ENCODE results near the gene ATP8B1.

The ATP8B1 gene

DNA sequence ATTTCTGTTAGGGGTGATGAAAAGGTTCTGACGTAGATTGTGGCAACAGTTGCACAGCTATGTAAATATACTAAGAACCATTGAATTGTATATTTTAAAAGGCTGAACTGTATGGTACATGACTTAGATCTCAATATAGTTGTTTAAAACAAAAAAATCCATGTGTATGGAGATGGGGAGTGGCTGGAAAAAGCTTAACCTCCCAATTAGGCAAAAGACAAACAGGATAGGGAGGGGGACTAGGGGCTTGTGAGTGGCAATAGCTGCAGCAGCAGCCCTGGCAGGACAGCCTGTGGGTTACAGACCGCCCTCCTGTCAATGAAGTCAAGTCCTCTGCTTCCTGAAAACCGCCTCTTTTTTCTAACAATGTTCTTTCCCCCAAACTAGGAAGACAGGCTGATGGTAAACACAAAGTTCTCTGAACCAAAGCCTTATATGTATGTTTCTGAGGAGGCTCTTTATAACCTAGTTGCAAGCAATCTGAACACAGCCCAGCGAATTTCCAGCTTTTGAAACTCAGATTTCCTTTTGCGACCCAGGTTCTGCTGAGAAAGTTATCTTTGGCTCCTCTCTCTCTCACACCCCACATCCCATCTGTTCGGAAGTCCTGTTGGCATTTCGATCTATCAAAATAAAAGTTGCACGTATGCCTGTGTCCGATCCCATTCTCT is 10.3 kb downstream of the ATP8B1 start:
- DNase-seq (ENCODE audit: low read depth): no peak

DNA sequence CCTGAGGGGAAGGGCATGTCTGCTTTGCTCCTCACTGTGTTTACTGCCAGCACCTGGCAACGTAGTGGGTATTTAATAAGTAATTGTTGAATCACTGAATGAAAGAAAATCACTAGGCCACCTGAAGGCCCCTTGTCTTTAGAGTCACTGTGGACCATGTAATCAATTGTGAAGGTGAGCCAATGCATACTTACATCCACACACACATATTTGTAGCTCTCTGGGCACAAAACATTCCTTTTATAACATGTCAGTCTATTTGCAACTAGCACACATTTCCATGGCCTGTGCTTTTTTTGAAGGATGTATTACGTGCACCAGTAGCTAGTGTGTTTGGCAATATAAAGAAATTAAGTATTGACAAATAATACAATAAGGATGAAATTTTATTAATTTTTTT is 11.2 kb downstream of the ATP8B1 start:
- no peak for DNase-seq (ENCODE audit: low read depth)

DNA sequence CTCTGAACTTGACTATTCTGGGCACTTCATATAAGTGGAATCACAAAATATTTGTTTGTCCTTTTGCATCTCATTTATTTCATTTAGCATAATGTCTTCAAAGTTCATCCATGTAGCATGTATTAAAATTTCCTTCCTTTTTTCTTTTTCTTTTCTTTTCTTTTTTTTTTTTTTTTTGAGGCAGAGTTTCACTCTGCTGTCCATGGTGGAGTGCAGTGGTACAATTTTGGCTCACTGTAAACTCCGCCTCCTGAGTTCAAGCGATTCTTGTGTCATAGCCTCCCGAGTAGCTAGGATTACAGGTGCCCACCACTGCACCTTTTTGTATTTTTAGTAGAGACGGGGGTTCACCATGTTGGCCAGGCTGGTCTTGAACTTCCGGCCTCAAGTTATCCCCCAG is 11.9 kb downstream of the ATP8B1 start:
- DNase-seq (ENCODE audit: low read depth): no peak

DNA sequence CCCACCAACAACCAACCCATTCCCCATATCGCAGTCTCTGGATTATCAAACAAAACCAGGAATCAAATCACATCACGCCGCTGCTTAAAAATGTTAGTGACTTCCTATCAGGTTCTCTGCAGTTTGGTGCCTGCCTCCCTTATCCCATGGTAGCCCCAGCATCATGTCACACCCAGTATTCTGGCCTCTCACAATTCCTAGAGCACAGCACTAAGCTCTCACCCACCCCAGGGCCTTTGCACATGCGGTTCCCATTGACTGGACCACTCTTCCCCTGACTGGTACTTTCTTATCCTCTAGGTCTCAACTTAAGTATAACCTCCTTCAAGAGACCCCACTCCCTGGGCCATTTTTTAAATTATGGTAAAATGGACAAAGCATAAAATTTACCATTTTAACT is 12.8 kb downstream of the ATP8B1 start:
- DNase-seq (ENCODE audit: low read depth): no peak

DNA sequence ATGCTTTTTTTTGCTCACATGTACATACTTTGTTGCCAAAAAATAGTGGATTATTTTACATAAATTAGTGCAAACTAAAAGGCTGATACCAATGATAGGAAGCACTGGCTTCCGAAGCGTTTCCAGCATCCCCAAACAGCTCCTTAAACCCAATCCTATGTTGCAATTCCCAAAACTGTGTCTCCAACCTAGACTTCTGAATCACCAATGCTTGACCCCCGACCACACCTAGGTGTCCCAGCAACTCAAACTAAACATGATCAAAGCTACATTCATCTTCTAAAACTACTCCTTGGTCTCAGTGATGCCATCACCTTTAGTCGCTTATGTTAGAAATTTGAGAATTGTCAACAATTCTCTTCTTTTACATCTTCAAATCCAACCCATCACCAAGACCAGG is 13.4 kb downstream of the ATP8B1 start:
- DNase-seq (ENCODE audit: low read depth): no peak

DNA sequence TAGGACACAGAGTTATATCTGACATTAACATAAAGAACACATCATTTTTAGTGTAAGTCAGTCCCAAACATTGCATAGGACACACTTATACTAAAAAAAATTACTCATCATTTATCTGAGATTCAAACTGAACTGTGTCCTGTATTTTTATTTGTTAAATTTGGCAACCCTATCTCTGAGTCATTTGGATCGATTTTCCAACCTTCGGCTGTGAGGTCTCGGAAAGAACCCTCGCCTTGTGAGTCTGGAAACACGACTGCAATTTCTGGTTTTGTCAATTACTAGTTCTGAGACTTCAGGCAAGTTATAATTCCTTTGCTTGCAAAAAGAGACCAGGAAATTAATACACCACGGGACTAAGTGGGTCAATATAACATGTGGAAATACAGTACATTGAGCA is 14.0 kb downstream of the ATP8B1 start:
- DNase-seq (ENCODE audit: low read depth): no peak

DNA sequence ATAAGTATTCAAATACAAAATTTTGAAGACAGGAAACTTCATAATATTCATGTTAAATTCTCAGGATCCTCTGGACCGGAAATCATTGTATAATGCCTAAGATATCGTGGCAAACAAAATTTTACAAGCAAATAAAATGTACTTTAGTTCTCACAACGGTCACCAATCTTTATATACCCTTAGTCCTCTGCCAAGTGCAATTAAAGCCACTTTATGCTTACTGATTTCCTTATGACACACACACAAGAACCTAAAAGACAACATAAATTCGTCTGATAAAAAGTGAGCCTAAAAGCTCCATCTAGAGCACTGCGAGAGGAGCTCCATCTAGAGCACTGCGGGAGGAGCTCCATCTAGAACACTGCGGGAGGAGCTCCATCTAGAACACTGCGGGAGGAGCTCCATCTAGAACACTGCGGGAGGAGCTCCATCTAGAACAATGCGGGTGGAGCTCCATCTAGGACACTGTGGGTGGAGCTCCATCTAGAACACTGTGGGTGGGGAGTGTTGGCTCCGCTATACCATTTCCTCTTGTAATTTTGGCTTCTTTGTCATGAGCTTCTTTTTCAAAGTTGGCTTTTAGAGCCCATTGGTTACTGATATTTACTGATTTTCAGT is 15.9 kb downstream of the ATP8B1 start:
- no peak for DNase-seq (ENCODE audit: low read depth)

DNA sequence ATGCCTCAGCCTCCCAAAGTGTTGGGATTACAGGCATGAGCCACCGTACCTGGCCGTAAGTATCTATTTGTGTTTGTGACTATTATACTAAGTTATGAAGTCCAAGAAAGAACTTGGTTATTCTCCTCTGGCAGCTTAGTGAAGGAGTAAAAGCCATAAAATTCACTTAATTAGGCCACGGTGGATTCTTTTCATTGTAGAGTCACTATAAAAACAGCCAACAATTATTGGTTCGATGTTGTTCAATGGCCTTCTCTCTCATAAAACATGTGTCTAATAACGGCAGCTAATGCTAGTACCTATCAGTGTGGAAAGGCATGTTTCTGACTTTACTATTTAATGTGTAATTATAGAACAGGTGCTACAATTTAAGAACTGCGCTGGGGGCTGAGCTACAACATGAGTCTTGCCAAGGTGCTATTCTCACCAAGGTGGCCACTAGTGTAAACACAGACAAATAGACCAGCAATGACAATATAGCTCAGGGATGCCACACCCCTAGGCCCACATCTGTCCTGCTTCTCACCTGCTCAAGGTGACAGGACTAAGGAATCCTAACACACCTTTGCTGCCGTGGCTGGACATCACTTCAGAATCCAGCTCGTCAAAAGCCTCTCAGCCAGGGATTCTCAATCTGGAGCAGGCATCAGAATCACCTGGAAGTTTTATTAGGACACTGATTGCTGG is 17.2 kb downstream of the ATP8B1 start:
- no peak for DNase-seq (ENCODE audit: low read depth)

DNA sequence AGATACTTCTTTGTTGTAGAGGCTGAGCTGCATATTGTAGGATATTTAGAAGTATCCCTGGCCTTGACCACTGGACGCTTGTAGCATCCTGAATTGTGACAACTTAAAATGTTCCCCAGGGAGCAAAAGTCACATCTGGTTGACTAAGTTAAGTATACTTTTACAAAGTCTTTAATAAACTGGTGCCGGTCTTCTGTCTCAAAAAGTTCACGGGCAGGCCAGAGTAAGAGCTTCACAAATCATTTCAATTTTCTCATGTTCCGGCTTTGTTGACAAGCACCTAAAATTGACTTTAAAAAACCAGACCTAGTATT is 18.4 kb downstream of the ATP8B1 start:
- no peak for DNase-seq (ENCODE audit: low read depth)

DNA sequence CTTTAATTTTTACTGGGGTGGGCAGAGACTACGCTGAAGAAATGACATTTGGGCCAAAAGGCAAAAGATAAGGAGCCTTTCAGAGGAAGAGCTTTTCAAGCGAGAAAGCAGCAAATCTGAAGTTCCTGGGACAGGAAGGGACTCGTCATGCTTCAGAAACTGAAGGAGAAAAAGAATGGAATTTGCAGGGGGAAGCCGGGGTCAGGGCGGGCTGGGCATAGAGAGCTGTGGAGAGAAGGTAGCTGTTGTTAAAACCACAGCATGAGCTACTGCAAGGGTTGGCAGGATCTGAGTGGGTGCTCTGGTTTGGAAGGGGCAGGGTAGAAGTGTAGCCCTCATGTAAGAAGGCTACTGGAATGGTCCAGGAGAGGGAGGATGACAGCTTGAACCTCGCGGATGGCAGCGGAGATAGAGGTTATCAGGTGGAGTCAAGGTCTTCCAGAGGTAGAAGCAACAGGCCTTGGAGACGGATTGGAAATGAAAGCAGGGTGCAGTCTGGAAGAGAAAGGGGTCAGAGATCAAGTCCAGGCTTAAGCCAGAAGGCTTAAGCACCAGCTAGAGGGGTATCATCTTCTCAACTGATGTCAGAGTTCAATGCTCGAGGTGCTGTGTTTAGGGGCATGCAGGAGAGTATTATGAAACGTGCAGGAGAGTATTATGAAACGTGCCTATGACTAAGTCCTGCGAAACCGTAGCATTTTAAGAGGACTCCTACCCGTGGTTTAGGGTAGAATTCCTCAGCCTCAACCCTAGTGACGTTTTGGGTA is 18.9 kb downstream of the ATP8B1 start:
- peak; percentile 89 for DNase-seq (ENCODE audit: low read depth)

DNA sequence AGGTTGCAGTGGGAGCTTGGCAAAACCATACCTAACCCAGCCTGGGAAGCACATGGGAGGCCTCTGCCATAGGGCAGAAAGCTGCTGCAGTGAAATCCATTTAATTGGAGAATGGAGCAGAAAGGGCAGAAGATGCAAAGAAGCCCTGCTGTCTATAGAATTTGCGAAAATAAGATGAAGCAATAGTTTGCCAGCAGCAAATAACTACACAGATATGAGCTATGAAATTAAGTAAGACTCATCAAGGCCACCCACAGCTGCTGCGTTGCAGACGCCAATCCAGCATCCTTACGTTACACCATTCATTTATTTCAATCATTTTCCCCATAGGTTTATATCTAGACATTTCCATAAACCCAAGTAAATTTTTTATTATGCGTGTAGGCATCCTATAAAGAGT is 21.1 kb downstream of the ATP8B1 start:
- no peak for DNase-seq (ENCODE audit: low read depth)

DNA sequence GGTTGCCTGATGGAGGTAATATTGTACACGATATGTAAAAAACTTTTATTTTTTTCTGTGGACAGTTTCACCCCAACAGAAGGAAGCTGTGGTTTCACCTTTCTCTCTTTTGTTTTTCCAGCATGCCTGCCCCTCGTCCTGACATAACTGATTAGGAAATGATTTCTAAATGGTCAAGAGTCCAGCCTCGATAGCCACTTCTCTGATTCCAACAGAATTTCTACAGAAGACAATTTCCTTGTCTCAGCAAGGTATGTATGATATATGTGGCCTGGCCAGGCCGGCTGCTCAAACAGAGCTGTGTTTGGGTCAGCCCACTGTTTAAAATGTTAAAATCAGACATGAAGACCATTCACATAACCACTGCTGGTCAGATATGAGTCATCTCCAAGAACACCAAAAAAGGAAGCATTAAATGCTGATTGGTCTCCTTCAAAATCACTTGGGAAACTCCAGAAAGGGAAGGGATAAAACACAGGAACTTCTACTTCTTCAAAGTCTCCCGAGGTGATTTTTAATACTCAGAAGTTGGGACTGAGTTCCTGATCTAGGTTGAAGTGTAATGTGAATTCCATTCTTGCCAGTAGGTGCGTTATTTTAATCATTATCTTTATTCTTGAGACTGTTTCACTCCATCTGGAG is 22.3 kb downstream of the ATP8B1 start:
- peak; percentile 82 for DNase-seq (ENCODE audit: low read depth)

DNA sequence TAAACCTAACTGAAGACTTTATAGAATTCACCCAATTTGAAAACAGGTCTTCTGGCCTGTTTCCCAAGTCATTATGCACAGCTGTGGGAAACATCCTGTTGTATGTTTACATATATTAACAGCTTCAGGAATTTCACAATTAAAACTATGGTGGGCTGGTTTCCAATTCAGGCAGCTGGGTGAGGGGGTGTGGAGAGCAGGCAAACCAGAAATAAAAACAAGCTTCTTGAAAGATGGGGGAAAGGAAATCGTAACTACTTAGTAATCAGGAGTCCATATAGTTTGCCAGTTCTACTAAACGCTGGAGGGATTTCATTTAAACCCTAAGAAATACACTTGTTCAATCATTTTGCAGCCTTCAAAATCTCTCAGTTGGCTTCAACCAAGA is 22.8 kb downstream of the ATP8B1 start:
- DNase-seq (ENCODE audit: low read depth): peak; percentile 51

DNA sequence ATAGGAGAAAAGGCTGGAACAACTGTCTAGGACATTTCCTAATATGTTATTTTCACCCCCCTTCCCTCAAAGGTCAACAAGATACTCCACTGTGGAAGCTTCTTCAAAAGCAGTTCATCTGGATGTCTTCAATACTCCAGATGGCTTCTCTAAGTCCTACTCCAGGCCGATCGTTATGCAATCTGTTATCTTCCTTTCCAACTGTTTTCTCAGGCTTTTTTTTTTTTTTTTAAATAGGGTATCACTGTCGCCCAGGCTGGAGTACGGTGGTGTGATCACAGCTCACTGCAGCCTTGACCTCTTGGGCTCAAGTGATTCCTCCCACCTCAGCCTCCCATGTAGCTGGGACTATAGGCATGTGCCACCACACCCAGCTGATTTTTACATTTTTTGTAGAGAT is 26.3 kb downstream of the ATP8B1 start:
- peak; percentile 95 for DNase-seq (ENCODE audit: low read depth)

DNA sequence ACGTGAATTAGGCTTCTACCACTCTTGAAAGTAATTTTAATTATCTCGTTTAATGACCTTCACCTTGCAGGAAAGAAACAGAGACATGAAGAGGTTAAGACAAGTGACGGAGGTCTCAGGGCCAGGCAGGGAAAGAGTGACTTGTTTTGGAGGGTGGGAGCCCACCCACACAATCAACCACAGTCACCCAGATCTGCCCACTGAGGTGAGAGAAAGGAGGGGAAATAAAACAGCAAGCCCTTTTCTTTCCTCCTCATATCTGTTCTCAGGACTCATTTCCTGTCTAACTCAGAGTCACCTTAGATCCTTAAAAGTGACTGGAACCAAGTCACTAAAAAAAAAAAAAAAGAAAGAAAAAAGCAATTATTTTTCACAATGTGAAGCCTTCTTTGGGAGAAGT is 26.8 kb downstream of the ATP8B1 start:
- no peak for DNase-seq (ENCODE audit: low read depth)

DNA sequence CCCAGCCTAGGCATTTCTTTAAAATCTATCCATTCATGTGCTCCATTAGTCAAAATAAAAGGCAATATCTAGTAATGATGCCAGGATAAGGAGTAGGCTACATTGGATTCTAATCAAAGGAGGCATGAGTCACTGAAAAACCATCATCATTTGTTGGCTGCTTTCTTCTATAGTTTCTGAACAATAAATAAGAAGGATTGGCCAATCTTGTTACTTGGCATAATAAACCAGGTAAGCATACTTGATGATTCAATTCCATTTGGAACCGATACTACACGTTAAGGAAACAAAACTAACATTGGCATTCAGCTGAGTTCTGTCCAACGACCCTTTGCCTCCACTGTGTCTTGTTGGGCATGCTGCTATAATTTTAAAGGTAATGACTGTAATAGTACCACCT is 27.2 kb downstream of the ATP8B1 start:
- DNase-seq (ENCODE audit: low read depth): no peak

DNA sequence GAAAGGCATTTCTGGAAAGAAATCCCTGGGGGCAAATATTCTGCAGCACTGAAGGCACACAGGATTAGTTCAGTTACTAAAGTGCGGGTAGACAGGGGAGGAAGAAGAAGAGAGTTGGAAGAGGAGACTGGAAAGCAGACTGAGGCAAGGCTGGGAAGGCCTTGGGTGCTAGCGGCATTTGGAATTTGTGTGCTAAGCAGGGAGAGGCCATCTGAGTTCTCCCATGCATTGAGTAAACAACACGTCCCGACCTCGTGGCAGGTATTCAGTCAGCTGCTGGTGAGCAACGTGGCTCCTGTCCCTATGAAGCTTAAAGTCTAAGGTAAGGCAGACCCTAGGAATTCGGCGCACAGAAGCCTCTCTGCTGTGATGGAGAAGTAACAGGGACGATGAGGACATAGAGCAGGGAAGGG is 30.7 kb downstream of the ATP8B1 start:
- no peak for DNase-seq (ENCODE audit: low read depth)

DNA sequence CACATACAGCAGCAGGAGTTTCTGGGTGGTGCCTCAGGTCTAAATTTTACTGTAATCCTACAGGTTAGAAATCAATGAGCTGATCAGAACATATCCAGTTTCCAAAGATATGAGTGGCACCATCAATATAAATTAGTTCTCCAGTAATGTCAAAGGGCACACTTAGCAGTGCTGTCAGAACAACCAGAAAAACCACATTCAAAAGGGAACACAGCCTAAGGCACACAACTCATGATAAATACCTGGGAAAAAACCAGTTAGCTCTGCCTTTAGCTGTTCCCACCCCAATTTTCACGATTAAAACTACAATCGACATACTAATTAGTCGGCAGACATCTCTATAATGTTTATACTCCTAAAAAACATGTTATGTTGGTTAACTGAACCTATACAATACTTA is 31.5 kb downstream of the ATP8B1 start:
- DNase-seq (ENCODE audit: low read depth): no peak

DNA sequence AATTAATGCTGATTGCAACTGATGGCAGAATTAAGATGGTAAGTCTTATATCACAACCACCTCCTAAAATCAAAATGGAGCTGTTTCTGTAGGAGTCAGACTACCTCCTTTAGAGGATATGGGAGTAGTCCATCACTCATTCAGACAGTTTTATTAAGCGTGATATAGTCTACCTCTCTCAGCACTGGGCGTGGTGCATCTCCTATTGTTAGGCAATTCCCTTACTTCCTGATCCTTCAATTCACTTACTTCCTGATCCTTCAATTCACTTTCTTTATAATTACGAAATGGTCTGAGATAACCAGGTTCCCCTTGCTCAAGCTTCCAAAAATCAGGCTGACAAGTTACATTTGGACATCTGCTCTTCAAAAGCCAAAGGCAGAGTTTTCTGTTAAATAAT is 31.9 kb downstream of the ATP8B1 start:
- no peak for DNase-seq (ENCODE audit: low read depth)

DNA sequence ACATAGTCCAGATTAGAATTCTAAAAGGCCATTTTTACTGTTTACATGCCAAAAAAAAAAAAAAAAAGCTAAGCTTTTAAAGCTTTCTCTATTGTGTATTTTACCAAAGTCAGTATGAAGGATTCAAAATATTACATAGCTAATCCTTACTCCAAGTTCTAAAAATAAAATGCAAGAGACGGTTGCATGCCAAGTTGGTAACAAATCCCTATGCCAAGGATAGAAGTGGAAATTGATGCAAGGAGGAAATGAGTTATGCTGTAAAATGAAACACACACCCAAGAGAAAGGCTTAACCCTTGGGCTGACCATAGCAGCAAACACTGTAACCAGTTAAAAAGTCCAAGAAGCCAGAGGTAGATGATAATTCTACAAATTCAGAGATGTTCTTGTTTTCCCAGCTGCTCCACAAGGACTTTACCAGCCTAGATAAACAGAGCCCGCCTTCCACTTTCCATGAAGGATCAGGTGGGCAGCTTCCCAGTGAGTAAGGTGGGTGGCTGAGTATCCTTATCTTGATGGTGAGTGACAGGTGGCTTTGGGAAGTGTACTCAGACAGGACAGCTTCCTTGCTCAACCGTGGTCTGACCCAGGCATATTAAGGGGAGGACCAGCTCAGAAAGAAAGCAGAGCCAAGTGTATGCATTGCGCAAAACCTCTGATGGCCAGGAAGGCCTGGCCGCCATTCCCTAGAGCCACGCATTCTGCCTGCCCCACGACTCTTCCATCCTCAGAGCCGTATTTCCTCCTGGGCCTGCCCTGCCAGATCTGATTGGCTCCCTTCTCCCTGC is 34.4 kb downstream of the ATP8B1 start:
- DNase-seq (ENCODE audit: low read depth): no peak

DNA sequence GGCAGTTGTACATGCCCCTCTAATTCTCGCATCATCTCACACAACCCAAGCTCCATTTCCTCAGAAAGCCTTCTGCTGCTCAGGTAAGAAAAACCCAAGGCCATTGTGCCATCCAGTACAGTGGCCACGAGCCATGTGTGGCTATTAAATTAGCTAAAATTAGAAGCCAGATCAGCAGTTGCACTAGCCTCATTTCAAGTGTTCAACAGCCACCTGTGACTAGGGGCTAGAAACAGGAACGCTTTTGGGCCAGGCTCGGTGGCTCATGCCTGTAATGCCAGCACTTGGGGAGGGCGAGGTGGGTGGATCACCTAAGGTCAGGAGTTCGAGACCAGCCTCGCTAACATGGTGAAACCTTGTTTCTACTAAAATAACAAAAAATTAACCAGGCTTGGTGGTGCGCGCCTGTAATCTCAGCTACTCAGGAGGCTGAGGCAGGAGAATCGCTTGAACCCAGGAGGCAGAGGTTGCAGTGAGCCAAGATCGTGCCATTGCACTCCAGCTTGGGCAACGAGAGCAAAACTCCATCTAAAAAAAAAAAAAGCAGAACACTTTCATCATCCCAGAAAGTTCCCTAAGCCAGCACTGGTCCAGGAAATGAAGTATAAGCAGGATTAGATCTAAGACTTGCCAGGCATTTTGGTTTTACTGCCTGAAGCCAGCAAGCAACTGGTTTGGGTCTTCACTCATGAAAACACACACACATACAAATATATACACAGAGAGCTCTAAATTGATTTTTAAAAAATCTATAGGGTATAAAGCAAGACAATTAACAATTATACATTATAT is 35.7 kb downstream of the ATP8B1 start:
- no peak for DNase-seq (ENCODE audit: low read depth)
